Neural cell (in vitro differentiated cells): ENCODE data around the gene CNGA1. TPM values are rescaled to one million over a fixed set of nuclear protein-coding genes. Genes with fewer than 3 reads are reported as not detected.

Experiments
- H2AFZ ChIP-seq: fragments of 200-600, 300-800 bp; sonication (generic), shearing (Covaris generic); 2 replicates; pipeline ENCODE4 v1.6.0; 2014; ENCODE audit warnings: low read depth, mild to moderate bottlenecking, antibody characterized with exemption, low read length, moderate library complexity
- H3F3A ChIP-seq: fragments of 200-600 bp; shearing (Covaris generic); 2 replicates; pipeline ENCODE4 v1.6.1; 2016; ENCODE audit warnings: mild to moderate bottlenecking, moderate library complexity, mixed read lengths, antibody characterized with exemption, low read length; ENCODE audit not compliant: insufficient read depth, poor library complexity, severe bottlenecking
- H3K27ac ChIP-seq: fragments of 200-600, 300-800 bp; sonication (generic), shearing (Covaris generic); 2 replicates; pipeline ENCODE4 v1.5.1; 2014; ENCODE audit warnings: mild to moderate bottlenecking, low read length, moderate library complexity
- H3K27me3 ChIP-seq: fragments of 300-800, 200-600 bp; sonication (generic), shearing (Covaris generic); 2 replicates; pipeline ENCODE4 v1.6.0; 2014; ENCODE audit warnings: mild to moderate bottlenecking, low read depth, low read length, moderate library complexity; ENCODE audit not compliant: insufficient read depth
- H3K36me3 ChIP-seq: fragments of 300-800, 200-600 bp; sonication (generic), shearing (Covaris generic); 2 replicates; pipeline ENCODE4 v1.5.1; 2014; ENCODE audit warnings: mild to moderate bottlenecking, antibody characterized with exemption, low read length, moderate library complexity; ENCODE audit not compliant: insufficient read depth
- H3K4me2 ChIP-seq: fragments of 300-800, 200-600 bp; sonication (generic), shearing (Covaris generic); 2 replicates; pipeline ENCODE4 v1.6.0; 2014; ENCODE audit warnings: mild to moderate bottlenecking, low read length
- H3K4me3 ChIP-seq: fragments of 300-800, 200-600 bp; sonication (generic), shearing (Covaris generic); 2 replicates; pipeline ENCODE4 v1.5.1; 2014; ENCODE audit warnings: mild to moderate bottlenecking, low read length, moderate library complexity
- H3K79me2 ChIP-seq: fragments of 200-600 bp; shearing (Covaris generic); replicated peaks from 2 replicates; pipeline ENCODE4 v1.6.0; 2014; ENCODE audit warnings: mild to moderate bottlenecking, low read length, moderate library complexity; ENCODE audit not compliant: insufficient read depth
- H3K9ac ChIP-seq: fragments of 300-800, 200-600 bp; sonication (generic), shearing (Covaris generic); 2 replicates; pipeline ENCODE4 v1.6.1; 2016; ENCODE audit warnings: mild to moderate bottlenecking, low read length, mixed read lengths
- H3K9me2 ChIP-seq: fragments of 200-600 bp; shearing (Covaris generic); 2 replicates; pipeline ENCODE4 v1.6.1; 2016; ENCODE audit warnings: mild to moderate bottlenecking, low read length, mixed read lengths; ENCODE audit not compliant: insufficient read depth
- H3K9me3 ChIP-seq: fragments of 200-600, 300-800 bp; sonication (generic), shearing (Covaris generic); 2 replicates; pipeline ENCODE4 v1.6.1; 2016; ENCODE audit warnings: mild to moderate bottlenecking, mixed run types, low read length, moderate library complexity, mixed read lengths
- H4K20me1 ChIP-seq: fragments of 200-600 bp; shearing (Covaris generic); 2 replicates; pipeline ENCODE4 v1.6.1; 2016; ENCODE audit warnings: mild to moderate bottlenecking, mixed run types; ENCODE audit not compliant: insufficient read depth
- CTCF ChIP-seq: fragments of 450-650 bp; IDR thresholded peaks from 2 replicates; pipeline ENCODE4 v1.5.1; 2014; ENCODE audit warnings: antibody characterized with exemption, mild to moderate bottlenecking, moderate library complexity; ENCODE audit not compliant: poor library complexity, severe bottlenecking
- EP300 ChIP-seq: fragments of 450-650 bp; conservative IDR thresholded peaks from 2 replicates; pipeline ENCODE4 v1.6.1; 2014; ENCODE audit warnings: antibody characterized with exemption, mild to moderate bottlenecking, moderate library complexity; ENCODE audit not compliant: poor library complexity, severe bottlenecking
- EZH2 ChIP-seq: fragments of 200-600, 300-800 bp; shearing (Covaris generic), sonication (generic); IDR thresholded peaks from 2 replicates; pipeline ENCODE4 v1.6.1; 2014; ENCODE audit warnings: antibody characterized with exemption, low read length, borderline replicate concordance, mild to moderate bottlenecking; ENCODE audit not compliant: insufficient read depth, poor library complexity, severe bottlenecking
- MXI1 ChIP-seq: fragments of 450-650 bp; conservative IDR thresholded peaks from 2 replicates; pipeline ENCODE4 v1.6.1; 2014; ENCODE audit warnings: antibody characterized with exemption, mild to moderate bottlenecking; ENCODE audit not compliant: poor library complexity, severe bottlenecking
- POLR2AphosphoS5 ChIP-seq: IDR thresholded peaks from 2 replicates; pipeline ENCODE4 v1.6.1; 2012
- RAD21 ChIP-seq: fragments of 450-650 bp; conservative IDR thresholded peaks from 2 replicates; pipeline ENCODE4 v1.6.1; 2014; ENCODE audit warnings: antibody characterized with exemption, mild to moderate bottlenecking, moderate library complexity
- SMC3 ChIP-seq: fragments of 450-650 bp; conservative IDR thresholded peaks from 2 replicates; pipeline ENCODE4 v1.6.1; 2014; ENCODE audit warnings: antibody characterized with exemption, mild to moderate bottlenecking, moderate library complexity; ENCODE audit not compliant: poor library complexity
- TAF1 ChIP-seq: IDR thresholded peaks from 2 replicates; pipeline ENCODE4 v1.6.1; 2012; ENCODE audit warnings: low read depth
- polyA plus RNA-seq: library from polyadenylated mRNA; depleted of rRNA; stranded (reverse); fragments of >200 nt; gene quantifications from 2 replicates; pipeline ENCODE4 v1.2.3, GENCODE V29; 2014
- TF ChIP-seq, protein P1 (sequence below): IDR thresholded peaks from 2 replicates; pipeline ENCODE4 v1.6.1; 2012; ENCODE audit warnings: borderline replicate concordance

CNGA1 gene
- polyA plus RNA-seq, 1 donor from 2014 or later, result not detected

- Histone ChIP-seq H3K79me2 (no peaks in the 10 kb centered on the region), H4K20me1 (no peaks in the 10 kb centered on the region), H3K4me3 (no peak overlapping the region), H3F3A (no peaks in the 10 kb centered on the region), H3K9me3 (no peaks in the 10 kb centered on the region), H2AFZ (no peak overlapping the region), H3K4me2 (no peak overlapping the region), H3K27me3 (no peaks in the 10 kb centered on the region), H3K27ac (no peak overlapping the region), H3K36me3 (no peaks in the 10 kb centered on the region), H3K9me2 (no peaks in the 10 kb centered on the region), H3K9ac (no peak overlapping the region)
- TF ChIP-seq MXI1 (no peak), RAD21 (no peak), CTCF (no peak), EZH2 (no peak), SMC3 (no peak), EP300 (no peak)
- TF ChIP-seq, protein P1, sequence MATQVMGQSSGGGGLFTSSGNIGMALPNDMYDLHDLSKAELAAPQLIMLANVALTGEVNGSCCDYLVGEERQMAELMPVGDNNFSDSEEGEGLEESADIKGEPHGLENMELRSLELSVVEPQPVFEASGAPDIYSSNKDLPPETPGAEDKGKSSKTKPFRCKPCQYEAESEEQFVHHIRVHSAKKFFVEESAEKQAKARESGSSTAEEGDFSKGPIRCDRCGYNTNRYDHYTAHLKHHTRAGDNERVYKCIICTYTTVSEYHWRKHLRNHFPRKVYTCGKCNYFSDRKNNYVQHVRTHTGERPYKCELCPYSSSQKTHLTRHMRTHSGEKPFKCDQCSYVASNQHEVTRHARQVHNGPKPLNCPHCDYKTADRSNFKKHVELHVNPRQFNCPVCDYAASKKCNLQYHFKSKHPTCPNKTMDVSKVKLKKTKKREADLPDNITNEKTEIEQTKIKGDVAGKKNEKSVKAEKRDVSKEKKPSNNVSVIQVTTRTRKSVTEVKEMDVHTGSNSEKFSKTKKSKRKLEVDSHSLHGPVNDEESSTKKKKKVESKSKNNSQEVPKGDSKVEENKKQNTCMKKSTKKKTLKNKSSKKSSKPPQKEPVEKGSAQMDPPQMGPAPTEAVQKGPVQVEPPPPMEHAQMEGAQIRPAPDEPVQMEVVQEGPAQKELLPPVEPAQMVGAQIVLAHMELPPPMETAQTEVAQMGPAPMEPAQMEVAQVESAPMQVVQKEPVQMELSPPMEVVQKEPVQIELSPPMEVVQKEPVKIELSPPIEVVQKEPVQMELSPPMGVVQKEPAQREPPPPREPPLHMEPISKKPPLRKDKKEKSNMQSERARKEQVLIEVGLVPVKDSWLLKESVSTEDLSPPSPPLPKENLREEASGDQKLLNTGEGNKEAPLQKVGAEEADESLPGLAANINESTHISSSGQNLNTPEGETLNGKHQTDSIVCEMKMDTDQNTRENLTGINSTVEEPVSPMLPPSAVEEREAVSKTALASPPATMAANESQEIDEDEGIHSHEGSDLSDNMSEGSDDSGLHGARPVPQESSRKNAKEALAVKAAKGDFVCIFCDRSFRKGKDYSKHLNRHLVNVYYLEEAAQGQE, result no peak
Observed at GRCh38 chr4:48046059-48046458, 29.6 kb upstream of the CNGA1 start.

DNA sequence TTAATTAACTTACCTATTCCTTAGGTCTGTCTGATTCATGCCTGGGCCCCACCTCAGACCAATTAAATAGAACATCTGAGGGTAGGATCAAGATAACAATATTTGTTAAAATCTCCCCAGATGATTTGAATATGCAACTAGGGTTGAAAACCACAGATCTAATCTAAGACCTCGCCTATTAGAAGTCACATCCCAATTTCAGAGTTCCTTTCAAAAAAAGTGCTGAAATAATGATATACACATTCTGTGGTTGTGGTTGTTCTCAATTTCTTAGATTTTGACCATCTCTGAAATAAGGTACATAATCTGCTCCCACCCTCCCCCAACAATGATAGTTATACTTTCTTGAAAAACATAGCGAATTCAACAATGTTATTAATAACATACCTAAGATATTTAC is 27.8 kb upstream of the CNGA1 start:
- no peak for TF ChIP-seq POLR2AphosphoS5
- no peak for TF ChIP-seq RAD21
- no peak for TF ChIP-seq EZH2
- TF ChIP-seq, protein P1, result no peak
- TF ChIP-seq EP300, result no peak
- TF ChIP-seq MXI1, result no peak
- TF ChIP-seq CTCF, result no peak
- TF ChIP-seq SMC3, result no peak
- TF ChIP-seq TAF1, result no peak
- H3K36me3 ChIP-seq, result no peaks in the 10 kb centered on the region
- no peak overlapping the region for H3K9ac ChIP-seq
- H4K20me1 ChIP-seq, result no peaks in the 10 kb centered on the region
- no peak overlapping the region for H3K4me3 ChIP-seq
- H3K9me3 ChIP-seq, result no peaks in the 10 kb centered on the region
- H3K4me2 ChIP-seq, result no peak overlapping the region
- H3F3A ChIP-seq, result no peaks in the 10 kb centered on the region
- H3K9me2 ChIP-seq, result no peaks in the 10 kb centered on the region
- no peak overlapping the region for H3K27ac ChIP-seq
- H3K27me3 ChIP-seq, result no peaks in the 10 kb centered on the region
- H3K79me2 ChIP-seq, result no peaks in the 10 kb centered on the region
- no peak overlapping the region for H2AFZ ChIP-seq
